Measurements from ENCODE around the gene FILIP1L.

Gene FILIP1L

GRCh38 chr3:99974989-99975388 lies 139.3 kb downstream of the FILIP1L start:
- no peaks in the 10 kb centered on the region for H3K36me3 ChIP-seq (ENCODE audit: insufficient read depth, low read length)
- no peaks in the 10 kb centered on the region for H3K79me2 ChIP-seq (ENCODE audit: control insufficient read depth, insufficient read depth, low read length, unreplicated experiment)
- no peak overlapping the region for H3K4me3 ChIP-seq (ENCODE audit: low read depth, low read length)
- no peak overlapping the region for H2AFZ ChIP-seq (ENCODE audit: low read length, unreplicated experiment)
- H3K27ac ChIP-seq (ENCODE audit: low read depth, low read length) = no peak overlapping the region
- H3K4me1 ChIP-seq (ENCODE audit: control insufficient read depth, insufficient read depth, low read length, unreplicated experiment) = no peaks in the 10 kb centered on the region
- H3K27me3 ChIP-seq (ENCODE audit: insufficient read depth, low read length) = no peaks in the 10 kb centered on the region

GRCh38 chr3:99972380-99973104 lies 141.8 kb downstream of the FILIP1L start:
- H3K27ac ChIP-seq (ENCODE audit: low read depth, low read length) = no peak overlapping the region
- no peak overlapping the region for H2AFZ ChIP-seq (ENCODE audit: low read length, unreplicated experiment)
- H3K79me2 ChIP-seq (ENCODE audit: control insufficient read depth, insufficient read depth, low read length, unreplicated experiment) = no peaks in the 10 kb centered on the region
- H3K36me3 ChIP-seq (ENCODE audit: insufficient read depth, low read length) = no peaks in the 10 kb centered on the region
- no peak overlapping the region for H3K4me3 ChIP-seq (ENCODE audit: low read depth, low read length)
- no peaks in the 10 kb centered on the region for H3K27me3 ChIP-seq (ENCODE audit: insufficient read depth, low read length)
- no peaks in the 10 kb centered on the region for H3K4me1 ChIP-seq (ENCODE audit: control insufficient read depth, insufficient read depth, low read length, unreplicated experiment)

- Histone ChIP-seq H3K27ac (ENCODE audit: low read depth, low read length) (no peak overlapping the region), H2AFZ (ENCODE audit: low read length, unreplicated experiment) (no peak overlapping the region), H3K36me3 (ENCODE audit: insufficient read depth, low read length) (no peaks in the 10 kb centered on the region), H3K4me1 (ENCODE audit: control insufficient read depth, insufficient read depth, low read length, unreplicated experiment) (no peaks in the 10 kb centered on the region), H3K79me2 (ENCODE audit: control insufficient read depth, insufficient read depth, low read length, unreplicated experiment) (no peaks in the 10 kb centered on the region), H3K27me3 (ENCODE audit: insufficient read depth, low read length) (no peaks in the 10 kb centered on the region), H3K4me3 (ENCODE audit: low read depth, low read length) (no peak overlapping the region)
Observed at GRCh38 chr3:99971761-99972160, 142.5 kb downstream of the FILIP1L start.

GRCh38 chr3:99970198-99970597 lies 144.1 kb downstream of the FILIP1L start:
- H3K4me1 ChIP-seq (ENCODE audit: control insufficient read depth, insufficient read depth, low read length, unreplicated experiment) = peaks cover 4% of the 10 kb centered on the region
- H2AFZ ChIP-seq (ENCODE audit: low read length, unreplicated experiment) = no peak overlapping the region
- no peak overlapping the region for H3K4me3 ChIP-seq (ENCODE audit: low read depth, low read length)
- H3K79me2 ChIP-seq (ENCODE audit: control insufficient read depth, insufficient read depth, low read length, unreplicated experiment) = no peaks in the 10 kb centered on the region
- no peaks in the 10 kb centered on the region for H3K36me3 ChIP-seq (ENCODE audit: insufficient read depth, low read length)
- no peak overlapping the region for H3K27ac ChIP-seq (ENCODE audit: low read depth, low read length)
- H3K27me3 ChIP-seq (ENCODE audit: insufficient read depth, low read length) = no peaks in the 10 kb centered on the region

- no peak overlapping the region for H3K27ac ChIP-seq (ENCODE audit: low read depth, low read length)
- H3K27me3 ChIP-seq (ENCODE audit: insufficient read depth, low read length) = no peaks in the 10 kb centered on the region
- H3K36me3 ChIP-seq (ENCODE audit: insufficient read depth, low read length) = no peaks in the 10 kb centered on the region
- H3K79me2 ChIP-seq (ENCODE audit: control insufficient read depth, insufficient read depth, low read length, unreplicated experiment) = no peaks in the 10 kb centered on the region
- H3K4me1 ChIP-seq (ENCODE audit: control insufficient read depth, insufficient read depth, low read length, unreplicated experiment) = peaks cover 14% of the 10 kb centered on the region
- no peak overlapping the region for H3K4me3 ChIP-seq (ENCODE audit: low read depth, low read length)
- H2AFZ ChIP-seq (ENCODE audit: low read length, unreplicated experiment) = no peak overlapping the region
Observed at GRCh38 chr3:99969136-99969535, 145.2 kb downstream of the FILIP1L start.

- Histone ChIP-seq H3K4me1 (ENCODE audit: control insufficient read depth, insufficient read depth, low read length, unreplicated experiment) (peaks cover 18% of the 10 kb centered on the region), H3K27ac (ENCODE audit: low read depth, low read length) (no peak overlapping the region), H3K27me3 (ENCODE audit: insufficient read depth, low read length) (no peaks in the 10 kb centered on the region), H3K36me3 (ENCODE audit: insufficient read depth, low read length) (no peaks in the 10 kb centered on the region), H3K4me3 (ENCODE audit: low read depth, low read length) (no peak overlapping the region), H2AFZ (ENCODE audit: low read length, unreplicated experiment) (no peak overlapping the region), H3K79me2 (ENCODE audit: control insufficient read depth, insufficient read depth, low read length, unreplicated experiment) (no peaks in the 10 kb centered on the region)
Observed at GRCh38 chr3:99967796-99968195, 146.5 kb downstream of the FILIP1L start.

GRCh38 chr3:99966662-99967416 lies 147.5 kb downstream of the FILIP1L start:
- H3K27me3 ChIP-seq (ENCODE audit: insufficient read depth, low read length) = no peaks in the 10 kb centered on the region
- no peak overlapping the region for H3K27ac ChIP-seq (ENCODE audit: low read depth, low read length)
- H3K4me1 ChIP-seq (ENCODE audit: control insufficient read depth, insufficient read depth, low read length, unreplicated experiment) = peaks cover 18% of the 10 kb centered on the region
- no peaks in the 10 kb centered on the region for H3K79me2 ChIP-seq (ENCODE audit: control insufficient read depth, insufficient read depth, low read length, unreplicated experiment)
- no peak overlapping the region for H3K4me3 ChIP-seq (ENCODE audit: low read depth, low read length)
- no peak overlapping the region for H2AFZ ChIP-seq (ENCODE audit: low read length, unreplicated experiment)
- no peaks in the 10 kb centered on the region for H3K36me3 ChIP-seq (ENCODE audit: insufficient read depth, low read length)

GRCh38 chr3:99965681-99966408 lies 148.5 kb downstream of the FILIP1L start:
- Histone ChIP-seq H3K27ac (ENCODE audit: low read depth, low read length) (peak overlapping the region; percentile 35; the same call in 1 of the 2 replicates), H3K4me3 (ENCODE audit: low read depth, low read length) (no peak overlapping the region), H2AFZ (ENCODE audit: low read length, unreplicated experiment) (no peak overlapping the region)

GRCh38 chr3:99965077-99965476 lies 149.2 kb downstream of the FILIP1L start:
- Histone ChIP-seq H3K4me1 (ENCODE audit: control insufficient read depth, insufficient read depth, low read length, unreplicated experiment) (peaks cover 24% of the 10 kb centered on the region), H3K36me3 (ENCODE audit: insufficient read depth, low read length) (no peaks in the 10 kb centered on the region), H2AFZ (ENCODE audit: low read length, unreplicated experiment) (no peak overlapping the region), H3K27me3 (ENCODE audit: insufficient read depth, low read length) (no peaks in the 10 kb centered on the region), H3K27ac (ENCODE audit: low read depth, low read length) (peak overlapping the region; percentile 35; the same call in 1 of the 2 replicates), H3K4me3 (ENCODE audit: low read depth, low read length) (no peak overlapping the region), H3K79me2 (ENCODE audit: control insufficient read depth, insufficient read depth, low read length, unreplicated experiment) (no peaks in the 10 kb centered on the region)

More at GRCh38 chr3:99965681-99966408, 148.5 kb downstream of the FILIP1L start:
- Histone ChIP-seq H3K27me3 (ENCODE audit: insufficient read depth, low read length) (no peaks in the 10 kb centered on the region), H3K79me2 (ENCODE audit: control insufficient read depth, insufficient read depth, low read length, unreplicated experiment) (no peaks in the 10 kb centered on the region), H3K4me1 (ENCODE audit: control insufficient read depth, insufficient read depth, low read length, unreplicated experiment) (peaks cover 21% of the 10 kb centered on the region), H3K36me3 (ENCODE audit: insufficient read depth, low read length) (no peaks in the 10 kb centered on the region)

GRCh38 chr3:99962703-99963102 lies 151.6 kb downstream of the FILIP1L start:
- peaks cover 24% of the 10 kb centered on the region for H3K4me1 ChIP-seq (ENCODE audit: control insufficient read depth, insufficient read depth, low read length, unreplicated experiment)
- no peak overlapping the region for H3K4me3 ChIP-seq (ENCODE audit: low read depth, low read length)
- 0 out of 2 replicates have a peak overlapping the region, but pooled peaks have one; percentile 2 for H3K27ac ChIP-seq (ENCODE audit: low read depth, low read length)
- H3K27me3 ChIP-seq (ENCODE audit: insufficient read depth, low read length) = no peaks in the 10 kb centered on the region
- H3K79me2 ChIP-seq (ENCODE audit: control insufficient read depth, insufficient read depth, low read length, unreplicated experiment) = no peaks in the 10 kb centered on the region
- no peak overlapping the region for H2AFZ ChIP-seq (ENCODE audit: low read length, unreplicated experiment)
- H3K36me3 ChIP-seq (ENCODE audit: insufficient read depth, low read length) = no peaks in the 10 kb centered on the region
